HS-27A (cell line): ENCODE data around the gene FAM53B.

Experiments used
- DNase-seq: peaks from one replicate; pipeline ENCODE4 v3.0.0-alpha.2; 2012; ENCODE audit warnings: low read depth, missing footprints

The FAM53B gene

GRCh38 chr10:124663228-124663627 is 81.0 kb downstream of the FAM53B start:
- DNase-seq = no peak

GRCh38 chr10:124661660-124662180 is 82.5 kb downstream of the FAM53B start:
- no peak for DNase-seq

GRCh38 chr10:124660404-124661125 is 83.6 kb downstream of the FAM53B start:
- DNase-seq = no peak

- DNase-seq = no peak
Observed at GRCh38 chr10:124659380-124659779, 84.8 kb downstream of the FAM53B start.

GRCh38 chr10:124658591-124659242 is 85.5 kb downstream of the FAM53B start:
- no peak for DNase-seq

GRCh38 chr10:124657806-124658205 is 86.4 kb downstream of the FAM53B start:
- no peak for DNase-seq

GRCh38 chr10:124656541-124656940 is 87.6 kb downstream of the FAM53B start:
- no peak for DNase-seq

GRCh38 chr10:124656113-124656490 is 88.1 kb downstream of the FAM53B start:
- no peak for DNase-seq

GRCh38 chr10:124655191-124656112 is 88.7 kb downstream of the FAM53B start:
- DNase-seq = no peak

GRCh38 chr10:124654686-124655085 is 89.5 kb downstream of the FAM53B start:
- no peak for DNase-seq

GRCh38 chr10:124653811-124654651 is 90.1 kb downstream of the FAM53B start:
- DNase-seq = no peak

GRCh38 chr10:124653311-124653710 is 90.9 kb downstream of the FAM53B start:
- DNase-seq = no peak

- DNase-seq = no peak
Observed at GRCh38 chr10:124652701-124653100, 91.5 kb downstream of the FAM53B start.

GRCh38 chr10:124652200-124652599 is 92.0 kb downstream of the FAM53B start:
- no peak for DNase-seq

- DNase-seq = no peak
Observed at GRCh38 chr10:124651402-124651891, 92.7 kb downstream of the FAM53B start.

- no peak for DNase-seq
Observed at GRCh38 chr10:124650820-124651401, 93.3 kb downstream of the FAM53B start.

GRCh38 chr10:124650263-124650662 is 93.9 kb downstream of the FAM53B start:
- DNase-seq = no peak

- no peak for DNase-seq
Observed at GRCh38 chr10:124649214-124649613, 95.0 kb downstream of the FAM53B start.

GRCh38 chr10:124648738-124649137 is 95.4 kb downstream of the FAM53B start:
- no peak for DNase-seq

- no peak for DNase-seq
Observed at GRCh38 chr10:124648131-124648475, 96.1 kb downstream of the FAM53B start.
